DND-41 (cell line): ENCODE results near the gene PRSS3.

Experiments
- CTCF ChIP-seq: IDR thresholded peaks from 2 replicates; pipeline ENCODE4 v1.5.1; 2012; ENCODE audit warnings: borderline replicate concordance, low read length, moderate library complexity, mild to moderate bottlenecking; ENCODE audit not compliant: poor library complexity, severe bottlenecking; ENCODE audit errors: extremely low read depth
- EZH2 ChIP-seq: IDR thresholded peaks from 3 replicates; pipeline ENCODE4 v1.6.1; 2012; ENCODE audit warnings: borderline replicate concordance, low read depth, mild to moderate bottlenecking, moderate library complexity, low read length, inconsistent platforms; ENCODE audit not compliant: severe bottlenecking

GRCh38 chr9:33823801-33824200 is 28.4 kb downstream of the PRSS3 start:
- no peak for TF ChIP-seq CTCF
- no peak for TF ChIP-seq EZH2
